IMR-90 (cell line): ENCODE data around the gene AJM1. TPM values are rescaled to one million over a fixed set of nuclear protein-coding genes. Genes with fewer than 3 reads are reported as not detected.

ENCODE experiments used
- ATAC-seq: fragments of 200-7000 bp; cut with Tn5 transposase; 2 replicates; pipeline ENCODE4 v1.9.1; 2020; ENCODE audit warnings: low read depth, mild to moderate bottlenecking, moderate library complexity
- BruUV-seq: library from RNA; stranded (reverse); fragments of 400-500 nt; replicated peaks from 2 replicates; lab custom pipeline; 2021; lab: Mats Ljungman, UMichigan
- CTCF ChIA-PET: fragments of 300-600 bp; formaldehyde crosslinking; extraction: SDS; loops from one replicate; lab custom pipeline; 2021; ENCODE audit warnings: antibody characterized with exemption; lab: Yijun Ruan, JAX
- POLR2A ChIA-PET: fragments of 300-600 bp; sonication (Branson Sonifier 250); formaldehyde crosslinking; loops from one replicate; lab custom pipeline; 2022; ENCODE audit warnings: antibody characterized with exemption; ENCODE audit not compliant: unreplicated experiment; lab: Charles Lee
- DNase-seq: peaks from one replicate; pipeline ENCODE4 v3.0.0; 2013
- H2AFZ ChIP-seq: replicated peaks from 2 replicates; pipeline ENCODE3; 2013; ENCODE audit warnings: low read length, mild to moderate bottlenecking; ENCODE audit not compliant: poor library complexity
- H2AK5ac ChIP-seq: 2 replicates; pipeline ENCODE4 v1.6.1; 2013; ENCODE audit warnings: low read depth, low read length, inconsistent platforms
- H2AK9ac ChIP-seq: replicated peaks from 2 replicates; pipeline ENCODE3; 2013; ENCODE audit warnings: mild to moderate bottlenecking, low read depth, low read length, moderate library complexity; ENCODE audit not compliant: poor library complexity
- H2BK120ac ChIP-seq: 2 replicates; pipeline ENCODE4 v1.6.1; 2013; ENCODE audit warnings: low read depth, low read length, inconsistent platforms
- H2BK15ac ChIP-seq: 3 replicates; pipeline ENCODE4 v1.6.1; 2013; ENCODE audit warnings: low read depth, low read length, inconsistent platforms
- H2BK20ac ChIP-seq: 2 replicates; pipeline ENCODE4 v1.6.1; 2013; ENCODE audit warnings: low read depth, mild to moderate bottlenecking, inconsistent platforms, low read length, moderate library complexity
- H2BK5ac ChIP-seq: 2 replicates; pipeline ENCODE4 v1.6.1; 2013; ENCODE audit warnings: mild to moderate bottlenecking, low read depth, low read length, inconsistent platforms; ENCODE audit not compliant: poor library complexity, severe bottlenecking
- H3K14ac ChIP-seq: replicated peaks from 2 replicates; pipeline ENCODE4 v1.6.1; 2013; ENCODE audit warnings: low read depth, low read length, inconsistent platforms
- H3K18ac ChIP-seq: 2 replicates; pipeline ENCODE4 v1.6.1; 2013; ENCODE audit warnings: low read depth, low read length, control low read depth
- H3K23ac ChIP-seq: 2 replicates; pipeline ENCODE4 v1.6.1; 2013; ENCODE audit warnings: low read depth, low read length, inconsistent platforms
- H3K27ac ChIP-seq: 2 replicates; pipeline ENCODE4 v1.5.1; 2013; ENCODE audit warnings: mild to moderate bottlenecking, control low read depth, low read length; ENCODE audit not compliant: insufficient read depth
- H3K27me3 ChIP-seq: 2 replicates; pipeline ENCODE4 v1.6.1; 2013; ENCODE audit warnings: low read length; ENCODE audit not compliant: control insufficient read depth, insufficient read depth
- H3K36me3 ChIP-seq: 2 replicates; pipeline ENCODE4 v1.6.1; 2013; ENCODE audit warnings: low read length, mixed read lengths; ENCODE audit not compliant: control insufficient read depth, insufficient read depth
- H3K4ac ChIP-seq: 2 replicates; pipeline ENCODE4 v1.6.1; 2013; ENCODE audit warnings: low read depth, low read length, inconsistent platforms
- H3K4me1 ChIP-seq: 2 replicates; pipeline ENCODE4 v1.6.1; 2013; ENCODE audit warnings: low read length, mixed read lengths; ENCODE audit not compliant: control insufficient read depth, insufficient read depth
- H3K4me2 ChIP-seq: 2 replicates; pipeline ENCODE4 v1.6.1; 2013; ENCODE audit warnings: low read depth, mild to moderate bottlenecking, control low read depth, low read length, moderate library complexity
- H3K4me3 ChIP-seq: 2 replicates; pipeline ENCODE4 v1.5.1; 2013; ENCODE audit warnings: low read depth, mild to moderate bottlenecking, control low read depth, low read length, moderate library complexity; ENCODE audit not compliant: insufficient read depth
- H3K56ac ChIP-seq: 2 replicates; pipeline ENCODE4 v1.6.1; 2013; ENCODE audit warnings: low read length, inconsistent platforms; ENCODE audit not compliant: insufficient read depth; ENCODE audit errors: extremely low read depth
- H3K79me1 ChIP-seq, 2 experiments: 2 replicates each; pipeline ENCODE4 v1.6.1; 2013; ENCODE audit warnings: low read length in 2 of 2, inconsistent platforms in 1 of 2, low read depth in 1 of 2
- H3K9ac ChIP-seq: 2 replicates; pipeline ENCODE4 v1.6.1; 2013; ENCODE audit warnings: low read depth, low read length, control low read depth
- H3K9me1 ChIP-seq: 2 replicates; pipeline ENCODE4 v1.6.1; 2013; ENCODE audit warnings: low read length, inconsistent platforms; ENCODE audit not compliant: insufficient read depth
- H3K9me3 ChIP-seq: 2 replicates; pipeline ENCODE4 v1.6.1; 2013; ENCODE audit warnings: low read length; ENCODE audit not compliant: control insufficient read depth, insufficient read depth
- H4K20me1 ChIP-seq: 2 replicates; pipeline ENCODE4 v1.6.1; 2013; ENCODE audit warnings: low read length, inconsistent platforms; ENCODE audit not compliant: insufficient read depth
- H4K5ac ChIP-seq: 2 replicates; pipeline ENCODE4 v1.6.1; 2013; ENCODE audit warnings: mild to moderate bottlenecking, low read depth, low read length, control low read depth
- H4K8ac ChIP-seq, 2 experiments: 2 replicates each; pipeline ENCODE4 v1.6.1; 2013; ENCODE audit warnings: low read depth in 2 of 2, low read length in 2 of 2, control low read depth in 1 of 2, inconsistent platforms in 1 of 2
- H4K91ac ChIP-seq: 2 replicates; pipeline ENCODE4 v1.6.1; 2013; ENCODE audit warnings: low read depth, low read length, inconsistent platforms; ENCODE audit not compliant: insufficient read depth
- BHLHE40 ChIP-seq: fragments of 150-350 bp; IDR thresholded peaks from 2 replicates; pipeline ENCODE4 v1.6.1; 2016; ENCODE audit warnings: mild to moderate bottlenecking, low read depth, low read length
- CEBPB ChIP-seq: IDR thresholded peaks from 2 replicates; pipeline ENCODE4 v1.6.1; 2012; ENCODE audit warnings: low read depth, low read length, improper control_type of control experiment
- CHD1 ChIP-seq: IDR thresholded peaks from 2 replicates; pipeline ENCODE4 v1.6.1; 2012; ENCODE audit warnings: low read depth, low read length, improper control_type of control experiment
- ELK1 ChIP-seq: fragments of 150-350 bp; IDR thresholded peaks from 2 replicates; pipeline ENCODE4 v1.6.1; 2016; ENCODE audit warnings: low read depth, mild to moderate bottlenecking, low read length, moderate library complexity, borderline replicate concordance
- FOS ChIP-seq: fragments of 150-350 bp; IDR thresholded peaks from 2 replicates; pipeline ENCODE4 v1.6.1; 2016; ENCODE audit warnings: low read depth, low read length
- MAFK ChIP-seq: IDR thresholded peaks from 2 replicates; pipeline ENCODE4 v1.6.1; 2012; ENCODE audit warnings: low read depth, low read length, improper control_type of control experiment
- MAZ ChIP-seq: IDR thresholded peaks from 2 replicates; pipeline ENCODE4 v1.6.1; 2012; ENCODE audit warnings: low read depth, mild to moderate bottlenecking, low read length, improper control_type of control experiment, moderate library complexity, borderline replicate concordance
- NFE2L2 ChIP-seq: fragments of 150-350 bp; IDR thresholded peaks from 2 replicates; pipeline ENCODE4 v1.6.1; 2016; ENCODE audit warnings: low read depth, mild to moderate bottlenecking, low read length
- POLR2A ChIP-seq: IDR thresholded peaks from 2 replicates; pipeline ENCODE4 v1.6.1; 2012; ENCODE audit warnings: mild to moderate bottlenecking, low read depth, low read length
- RAD21 ChIP-seq: IDR thresholded peaks from 2 replicates; pipeline ENCODE4 v1.6.1; 2012; ENCODE audit warnings: low read length, improper control_type of control experiment
- RCOR1 ChIP-seq: IDR thresholded peaks from 2 replicates; pipeline ENCODE4 v1.6.1; 2012; ENCODE audit warnings: mild to moderate bottlenecking, low read length, improper control_type of control experiment; ENCODE audit not compliant: insufficient replicate concordance
- RFX5 ChIP-seq: IDR thresholded peaks from 2 replicates; pipeline ENCODE4 v1.8.0; 2012; ENCODE audit warnings: low read depth, mild to moderate bottlenecking, low read length, moderate library complexity
- SMC3 ChIP-seq: fragments of 150-350 bp; IDR thresholded peaks from 2 replicates; pipeline ENCODE4 v1.6.1; 2016; ENCODE audit warnings: low read depth, mild to moderate bottlenecking, antibody characterized with exemption, low read length, moderate library complexity
- WGBS, 2 experiments: methylation state at CpG; one replicate each; pipeline versions ENCODE4 v1.1.5 to v1.1.7; 2013; ENCODE audit warnings: missing lambda C conversion rate in 2 of 2; ENCODE audit not compliant: insufficient read length in 1 of 2; ENCODE audit errors: extremely low coverage in 2 of 2; 5-methylcytosine and 5-hydroxymethylcytosine counted together
- dilution Hi-C: fragments of 300-500 bp; cut with HindIII; formaldehyde crosslinking; loops from one replicate; pipeline ENCODE4 v1.14.3; 2018; ENCODE audit warnings: low sequenced_read_pairs; ENCODE audit not compliant: unreplicated experiment
- in situ Hi-C: fragments of 300-500 bp; cut with MboI; formaldehyde crosslinking; loops from 3 replicates; pipeline ENCODE4 v1.14.3; 2019; ENCODE audit warnings: low sequenced_read_pairs, inconsistent platforms, mixed read lengths
- intact Hi-C: fragments of 100-400 bp; cut with micrococcal nuclease; formaldehyde crosslinking; loops from 2 replicates; pipeline ENCODE4 v1.10.0; 2022
- polyA plus RNA-seq, 3 experiments: library from polyadenylated mRNA; depleted of rRNA; stranded (reverse); fragments of >200 nt; gene quantifications; 2 replicates each; pipeline ENCODE4 v1.2.3, GENCODE V29; 2012; ENCODE audit warnings: low replicate concordance in 1 of 3
- total RNA-seq: library from RNA; depleted of rRNA; stranded (reverse); fragments of >200 nt; gene quantifications from 2 replicates; pipeline ENCODE4 v1.2.3, GENCODE V29; 2012
- TF ChIP-seq, protein P1 (sequence below): conservative IDR thresholded peaks from 2 replicates; pipeline ENCODE4 v1.5.1; 2012; ENCODE audit warnings: mild to moderate bottlenecking, low read depth, low read length, improper control_type of control experiment
- TF ChIP-seq, protein P2 (sequence below): fragments of 150-350 bp; IDR thresholded peaks from 2 replicates; pipeline ENCODE4 v1.6.1; 2017; ENCODE audit warnings: mild to moderate bottlenecking, antibody characterized with exemption, low read length, low read depth

AJM1 gene
- total and polyA plus RNA-seq, 2 of the 4 experiments (the other 2 are of a cell fraction), result 0.18 to 1.5 TPM

DNA sequence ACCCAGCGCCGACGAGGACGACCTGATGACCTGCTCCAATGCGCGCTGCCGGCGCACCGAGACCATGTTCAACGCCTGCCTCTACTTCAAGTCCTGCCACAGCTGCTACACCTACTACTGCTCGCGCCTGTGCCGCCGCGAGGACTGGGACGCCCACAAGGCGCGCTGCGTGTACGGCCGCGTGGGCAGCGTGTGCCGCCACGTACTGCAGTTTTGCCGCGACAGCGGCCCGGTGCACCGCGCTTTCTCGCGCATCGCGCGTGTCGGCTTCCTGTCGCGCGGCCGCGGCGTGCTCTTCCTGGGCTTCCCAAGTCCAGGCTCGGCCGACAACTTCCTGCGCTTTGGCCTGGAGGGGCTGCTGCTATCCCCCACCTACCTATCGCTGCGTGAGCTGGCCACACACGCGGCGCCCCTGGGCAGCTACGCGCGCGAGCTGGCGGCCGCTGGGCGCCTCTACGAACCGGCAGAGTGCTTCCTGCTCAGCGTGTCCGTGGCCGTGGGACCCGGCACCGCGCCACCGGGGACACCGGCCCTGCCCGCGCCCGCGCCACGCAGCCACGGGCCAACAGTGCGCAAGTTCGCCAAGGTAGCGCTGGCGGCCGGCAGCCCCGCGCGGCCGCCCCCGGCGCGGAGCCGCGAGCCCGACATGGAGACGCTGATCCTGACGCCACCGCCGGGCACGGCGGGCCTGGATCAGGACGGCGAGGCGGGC lies 4.3 kb downstream of the AJM1 start:
- H3K9ac ChIP-seq, result no peak overlapping the region
- no peak overlapping the region for H4K8ac ChIP-seq
- H3K27ac ChIP-seq, result no peak overlapping the region
- ChIA-PET CTCF (interaction anchor here (0.9 kb wide), 1 partner anchor 183 kb away, joined by 3 read pairs; no protein-coding TSS in a partner anchor), POLR2A (no interaction called here)
- in situ Hi-C loops, result no loop called here
- H2BK20ac ChIP-seq, result no peak overlapping the region
- intact Hi-C loops, result no loop called here
- H3K79me1 ChIP-seq, result peaks cover 9 to 25% of the 10 kb centered on the region in 2 experiments; a peak in 2 of 4 replicates
- H3K4me1 ChIP-seq, result peaks cover 11% of the 10 kb centered on the region
- H3K9me1 ChIP-seq, result peaks cover 3% of the 10 kb centered on the region; the same call in 1 of the 2 replicates
- peak overlapping the region; percentile 24 for H3K4me3 ChIP-seq
- peak overlapping the region; percentile 28 for H2AK9ac ChIP-seq
- no peak overlapping the region for H3K14ac ChIP-seq
- no peak overlapping the region for H3K56ac ChIP-seq
- H2BK5ac ChIP-seq, result no peak overlapping the region
- no TSS peak for BruUV-seq
- ATAC-seq, result no peak
- dilution Hi-C loops, result no loop called here
- 0 out of 2 replicates have a peak overlapping the region, but pooled peaks have one; percentile 14 for H2AK5ac ChIP-seq
- H2AFZ ChIP-seq, result peak overlapping the region; percentile 79
- H3K23ac ChIP-seq, result no peak overlapping the region
- H4K91ac ChIP-seq, result no peak overlapping the region
- peaks cover 22% of the 10 kb centered on the region for H3K27me3 ChIP-seq
- H2BK15ac ChIP-seq, result no peak overlapping the region
- DNase-seq, result no peak
- H3K36me3 ChIP-seq, result peaks cover 14% of the 10 kb centered on the region; the same call in 1 of the 2 replicates
- no peak overlapping the region for H3K18ac ChIP-seq
- peaks cover 6% of the 10 kb centered on the region; the same call in 1 of the 2 replicates for H3K9me3 ChIP-seq
- H4K20me1 ChIP-seq, result peaks cover 29% of the 10 kb centered on the region
- H3K4ac ChIP-seq, result no peak overlapping the region
- no peak overlapping the region for H2BK120ac ChIP-seq
- 8% methylated on average over 77 of the region's 98 CpGs; no CpG with 5 or more reads in 1 of the 2 experiments for WGBS, 2 experiments
- H3K4me2 ChIP-seq, result no peak overlapping the region
- H4K5ac ChIP-seq, result no peak overlapping the region
- TF ChIP-seq RCOR1 (no peak), POLR2A (no peak), ELK1 (no peak), CHD1 (no peak), BHLHE40 (no peak), MAZ (no peak), RFX5 (no peak), SMC3 (no peak), FOS (no peak), RAD21 (no peak), MAFK (no peak), CEBPB (no peak), NFE2L2 (no peak)
- TF ChIP-seq, protein P1, sequence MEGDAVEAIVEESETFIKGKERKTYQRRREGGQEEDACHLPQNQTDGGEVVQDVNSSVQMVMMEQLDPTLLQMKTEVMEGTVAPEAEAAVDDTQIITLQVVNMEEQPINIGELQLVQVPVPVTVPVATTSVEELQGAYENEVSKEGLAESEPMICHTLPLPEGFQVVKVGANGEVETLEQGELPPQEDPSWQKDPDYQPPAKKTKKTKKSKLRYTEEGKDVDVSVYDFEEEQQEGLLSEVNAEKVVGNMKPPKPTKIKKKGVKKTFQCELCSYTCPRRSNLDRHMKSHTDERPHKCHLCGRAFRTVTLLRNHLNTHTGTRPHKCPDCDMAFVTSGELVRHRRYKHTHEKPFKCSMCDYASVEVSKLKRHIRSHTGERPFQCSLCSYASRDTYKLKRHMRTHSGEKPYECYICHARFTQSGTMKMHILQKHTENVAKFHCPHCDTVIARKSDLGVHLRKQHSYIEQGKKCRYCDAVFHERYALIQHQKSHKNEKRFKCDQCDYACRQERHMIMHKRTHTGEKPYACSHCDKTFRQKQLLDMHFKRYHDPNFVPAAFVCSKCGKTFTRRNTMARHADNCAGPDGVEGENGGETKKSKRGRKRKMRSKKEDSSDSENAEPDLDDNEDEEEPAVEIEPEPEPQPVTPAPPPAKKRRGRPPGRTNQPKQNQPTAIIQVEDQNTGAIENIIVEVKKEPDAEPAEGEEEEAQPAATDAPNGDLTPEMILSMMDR, result no peak
- TF ChIP-seq, protein P2, sequence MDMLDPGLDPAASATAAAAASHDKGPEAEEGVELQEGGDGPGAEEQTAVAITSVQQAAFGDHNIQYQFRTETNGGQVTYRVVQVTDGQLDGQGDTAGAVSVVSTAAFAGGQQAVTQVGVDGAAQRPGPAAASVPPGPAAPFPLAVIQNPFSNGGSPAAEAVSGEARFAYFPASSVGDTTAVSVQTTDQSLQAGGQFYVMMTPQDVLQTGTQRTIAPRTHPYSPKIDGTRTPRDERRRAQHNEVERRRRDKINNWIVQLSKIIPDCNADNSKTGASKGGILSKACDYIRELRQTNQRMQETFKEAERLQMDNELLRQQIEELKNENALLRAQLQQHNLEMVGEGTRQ, result no peak
